Natural killer cell treated with Interleukin-12 subunit alpha and Interleukin-12 subunit beta and Interleukin-15 and Interleukin-18, amount 100 ng/mL, for 72 hours (primary cell): ENCODE data around the gene DDX19B. TPM values are rescaled to one million over a fixed set of nuclear protein-coding genes. Genes with fewer than 3 reads are reported as not detected.
A peak's percentile ranks its signal among the peaks of the same experiment; 100 is the strongest.

Experiments used
- ATAC-seq, 2 donors: fragments of 150-1000 bp; cut with Tn5 transposase in 1 of 2; sonication (Bioruptor Pico), chemical (Tn5 transposase) in 1 of 2; 2 replicates each; pipeline ENCODE4 v1.10.0; 2021
- DNase-seq: peaks from one replicate; pipeline ENCODE4 v3.0.0; 2022; ENCODE audit warnings: low spot score
- H3K27ac Mint-ChIP-seq, 2 donors: 1 replicate in 1 of 2; 2 replicates in 1 of 2; pipeline ENCODE4 v1.8.0; 2022; ENCODE audit warnings: mixed read lengths in 2 of 2, mild to moderate bottlenecking in 1 of 2, moderate library complexity in 1 of 2
- H3K27me3 Mint-ChIP-seq, 2 donors: 1 replicate in 1 of 2; 2 replicates in 1 of 2; pipeline ENCODE4 v1.8.0; 2022; ENCODE audit warnings: mixed read lengths in 2 of 2
- H3K36me3 Mint-ChIP-seq: one replicate; pipeline ENCODE4 v1.8.0; 2022; ENCODE audit warnings: mixed read lengths
- H3K4me1 Mint-ChIP-seq, 2 donors: 1 replicate in 1 of 2; 2 replicates in 1 of 2; pipeline ENCODE4 v1.8.0; 2022; ENCODE audit warnings: low read depth in 2 of 2, mixed read lengths in 2 of 2, mild to moderate bottlenecking in 1 of 2
- H3K4me3 Mint-ChIP-seq: one replicate; pipeline ENCODE4 v1.8.0; 2022; ENCODE audit warnings: mixed read lengths
- H3K9me3 Mint-ChIP-seq: 2 replicates; pipeline ENCODE4 v1.8.0; 2022; ENCODE audit warnings: mixed read lengths
- total RNA-seq, 2 donors: library from RNA; stranded (reverse); gene quantifications; one replicate each; pipeline ENCODE4 v1.2.3, GENCODE V29; 2022

The DDX19B gene
- total RNA-seq, 2 donors from 2014 or later = 34.6 to 42.3 TPM

DNA sequence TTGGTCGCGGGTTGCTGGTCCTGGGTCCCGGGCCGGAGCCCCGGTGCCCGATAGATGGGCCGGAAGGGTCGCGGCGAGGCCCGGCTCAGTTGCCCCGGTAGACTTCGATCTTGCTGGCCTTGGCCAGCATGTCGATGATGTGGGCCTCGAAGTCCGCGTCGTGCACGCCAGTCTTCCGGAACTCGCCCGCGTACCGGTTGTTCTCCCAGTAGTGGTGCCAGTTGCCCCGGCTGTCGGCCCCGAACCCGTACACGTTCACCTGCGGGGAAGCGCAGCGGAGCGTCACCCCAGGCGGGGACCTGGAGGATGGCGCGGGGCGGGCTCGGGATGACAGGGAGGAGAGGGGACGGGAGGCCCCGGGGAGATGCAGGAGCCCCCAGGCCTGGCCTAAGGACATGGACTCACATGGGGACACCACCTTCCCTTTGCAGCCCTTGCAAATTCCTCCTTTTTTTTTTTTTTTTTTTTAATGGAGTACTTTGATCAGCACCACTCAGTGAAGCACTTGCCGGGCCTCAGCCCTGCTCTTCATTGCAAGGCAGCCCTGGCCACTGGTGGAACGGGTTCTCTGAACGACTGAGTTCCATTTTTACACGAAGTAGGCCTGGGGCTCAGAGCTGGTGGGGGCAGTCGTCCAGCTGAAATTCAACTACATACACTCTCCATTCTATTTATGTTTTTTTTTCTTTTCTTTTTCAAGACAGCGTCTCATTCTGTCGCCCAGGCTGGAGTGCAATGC, 82.8 kb downstream of the DDX19B start:
- ATAC-seq (no peak), DNase-seq (no peak)
- peak overlapping the region; percentile 82 to 89 for H3K27ac Mint-ChIP-seq
- H3K27me3 Mint-ChIP-seq = no peaks in the 10 kb centered on the region
- peaks cover 6% of the 10 kb centered on the region for H3K36me3 Mint-ChIP-seq
- H3K4me1 Mint-ChIP-seq = peaks cover 10 to 14% of the 10 kb centered on the region in 2 donors
- H3K9me3 Mint-ChIP-seq = no peaks in the 10 kb centered on the region
- H3K4me3 Mint-ChIP-seq = peak overlapping the region; percentile 92

DNA sequence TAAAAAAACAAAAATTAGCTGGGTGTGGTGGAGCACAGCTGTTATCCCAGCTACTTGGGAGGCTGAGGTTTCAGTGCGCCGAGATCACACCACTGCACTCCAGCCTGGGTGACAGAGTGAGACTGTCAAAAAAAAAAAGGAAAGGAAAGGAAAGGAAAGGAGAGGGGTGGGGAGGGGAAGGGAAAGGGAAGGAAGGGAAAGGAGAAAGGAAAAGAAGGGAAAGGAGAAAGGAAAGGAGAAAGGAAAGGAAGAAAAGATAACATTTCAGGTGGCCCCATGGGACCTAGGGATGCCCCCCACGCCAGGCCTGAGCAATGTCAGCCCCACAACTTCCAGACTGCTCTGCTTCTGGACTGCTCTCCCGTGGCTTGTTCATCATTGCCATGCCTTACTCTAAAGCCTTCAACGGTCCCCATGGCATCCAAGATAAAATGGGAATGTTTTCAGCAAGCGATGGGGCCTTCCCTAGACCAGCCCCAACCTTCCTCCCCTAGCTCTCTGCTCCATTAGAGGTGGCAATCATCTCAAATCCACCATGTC, 84.5 kb downstream of the DDX19B start:
- DNase-seq (no peak), ATAC-seq (no peak)
- Mint-ChIP-seq H3K36me3 (peaks cover 6% of the 10 kb centered on the region), H3K4me1 (peaks cover 5 to 14% of the 10 kb centered on the region in 2 donors), H3K4me3 (no peak overlapping the region), H3K9me3 (no peaks in the 10 kb centered on the region), H3K27ac (no peak overlapping the region), H3K27me3 (no peaks in the 10 kb centered on the region)

Other genes with a start within 250 kb of the DDX19B start
- 10 to 100 TPM; 37.2 to 51.5 TPM for gene PDPR, start 184.9 kb upstream of the DDX19B start, total RNA-seq
- gene CLEC18C, start 125.4 kb upstream of the DDX19B start, total RNA-seq = 1 to 10 TPM in 1 of 2 donors, not detected in 1; 1.9 TPM
- 10 to 100 TPM; 29.0 to 57.0 TPM for gene EXOSC6, start 47.2 kb upstream of the DDX19B start, total RNA-seq
- 100 to 1,000 TPM; 109 to 130 TPM for gene AARS1, start 9.7 kb upstream of the DDX19B start, total RNA-seq
- gene DDX19A, start 47.7 kb downstream of the DDX19B start, total RNA-seq = 10 to 100 TPM; 41.5 to 64.0 TPM
- 10 to 100 TPM; 63.0 to 66.0 TPM for gene ST3GAL2, start 139.9 kb downstream of the DDX19B start, total RNA-seq
- gene FCSK, start 155.4 kb downstream of the DDX19B start, total RNA-seq = 10 to 100 TPM; 19.4 to 35.2 TPM
- 10 to 100 TPM; 39.5 to 54.8 TPM for gene COG4, start 224.4 kb downstream of the DDX19B start, total RNA-seq
- 100 to 1,000 TPM; 394 to 560 TPM for gene SF3B3, start 224.6 kb downstream of the DDX19B start, total RNA-seq